Activated CD8-positive, alpha-beta T cell treated with anti-CD3 and anti-CD28 coated beads for 36 hours (primary cell): Measurements from ENCODE around the gene HTRA1. TPM values are rescaled to one million over a fixed set of nuclear protein-coding genes. Genes with fewer than 3 reads are reported as not detected.

Experiments
- ATAC-seq: fragments of 200-7000 bp; cut with Tn5 transposase; one replicate; pipeline ENCODE4 v1.10.0; 2021; ENCODE audit warnings: mild to moderate bottlenecking, moderate library complexity
- CTCF ChIA-PET: fragments of 350-600 bp; sonication (Branson Sonifier 250); formaldehyde crosslinking; loops from one replicate; lab custom pipeline; 2021; ENCODE audit warnings: antibody characterized with exemption; lab: Charles Lee
- POLR2A ChIA-PET: fragments of 350-600 bp; sonication (Branson Sonifier 250); formaldehyde crosslinking; loops from one replicate; lab custom pipeline; 2021; ENCODE audit warnings: antibody characterized with exemption; lab: Charles Lee
- DNase-seq: peaks from one replicate; pipeline ENCODE4 v3.0.0-alpha.2; 2020
- H3K27ac Mint-ChIP-seq: one replicate; pipeline ENCODE4 v1.8.0; 2021; ENCODE audit warnings: mild to moderate bottlenecking, mixed read lengths
- H3K27me3 Mint-ChIP-seq: one replicate; pipeline ENCODE4 v1.8.0; 2021; ENCODE audit warnings: mixed read lengths
- H3K36me3 Mint-ChIP-seq: one replicate; pipeline ENCODE4 v1.8.0; 2021; ENCODE audit warnings: low read depth, mixed read lengths
- H3K4me1 Mint-ChIP-seq: one replicate; pipeline ENCODE4 v1.8.0; 2021; ENCODE audit warnings: low read depth, mixed read lengths
- H3K4me3 Mint-ChIP-seq: one replicate; pipeline ENCODE4 v1.8.0; 2021; ENCODE audit warnings: mild to moderate bottlenecking, moderate library complexity, mixed read lengths
- H3K9me3 Mint-ChIP-seq: one replicate; pipeline ENCODE4 v1.8.0; 2021; ENCODE audit warnings: mixed read lengths
- CTCF ChIP-seq: fragments of 200-600 bp; IDR thresholded peaks from one replicate; pipeline ENCODE4 v1.8.0; 2022; ENCODE audit warnings: antibody characterized with exemption, mild to moderate bottlenecking
- intact Hi-C: fragments of 100-400 bp; cut with micrococcal nuclease; formaldehyde crosslinking; loops from one replicate; pipeline ENCODE4 v1.10.0; 2022
- total RNA-seq, 2 experiments: library from RNA; stranded (reverse); gene quantifications; one replicate each; pipeline ENCODE4 v1.2.3, GENCODE V29; 2021

HTRA1 gene
- total RNA-seq, 2 experiments from 2014 or later = not detected

- CTCF ChIA-PET = interaction anchor here (1.0 to 1.5 kb wide), 2 partner anchors 22 to 108 kb away, joined by 3 to 4 read pairs; no protein-coding TSS in a partner anchor
- no peak for TF ChIP-seq CTCF
- ATAC-seq (no peak), DNase-seq (no peak)
- H3K36me3 Mint-ChIP-seq = no peaks in the 10 kb centered on the region
- intact Hi-C loops = loop anchor here (10.0 kb wide), 1 partner anchor 107 kb away; the partner anchor contains the start of gene DMBT1
- H3K4me3 Mint-ChIP-seq = no peak overlapping the region
- H3K27me3 Mint-ChIP-seq = peaks cover 44% of the 10 kb centered on the region
- H3K27ac Mint-ChIP-seq = no peak overlapping the region
- no peaks in the 10 kb centered on the region for H3K9me3 Mint-ChIP-seq
- H3K4me1 Mint-ChIP-seq = peaks cover 7% of the 10 kb centered on the region
- POLR2A ChIA-PET = no interaction called here
Observed at GRCh38 chr10:122457934-122458333, 3.4 kb upstream of the HTRA1 start.

GRCh38 chr10:122458693-122459092 is 2.7 kb upstream of the HTRA1 start:
- Mint-ChIP-seq H3K9me3 (no peaks in the 10 kb centered on the region), H3K4me1 (peaks cover 7% of the 10 kb centered on the region), H3K4me3 (no peak overlapping the region), H3K27me3 (peaks cover 51% of the 10 kb centered on the region), H3K36me3 (no peaks in the 10 kb centered on the region), H3K27ac (no peak overlapping the region)
- TF ChIP-seq CTCF = no peak
- ATAC-seq = no peak
- ChIA-PET POLR2A (no interaction called here), CTCF (no interaction called here)
- intact Hi-C loops = loop anchor here (10.0 kb wide), 1 partner anchor 106 kb away; the partner anchor contains the start of gene DMBT1
- DNase-seq = no peak

- peaks cover 7% of the 10 kb centered on the region for H3K4me1 Mint-ChIP-seq
- CTCF ChIA-PET = no interaction called here
- H3K27me3 Mint-ChIP-seq = peaks cover 56% of the 10 kb centered on the region
- DNase-seq = no peak
- H3K4me3 Mint-ChIP-seq = no peak overlapping the region
- no peak overlapping the region for H3K27ac Mint-ChIP-seq
- H3K9me3 Mint-ChIP-seq = no peaks in the 10 kb centered on the region
- POLR2A ChIA-PET = interaction anchor here (0.5 kb wide), 1 partner anchor 336 kb away, joined by 3 read pairs; no protein-coding TSS in a partner anchor
- TF ChIP-seq CTCF = no peak
- ATAC-seq = no peak
- no peaks in the 10 kb centered on the region for H3K36me3 Mint-ChIP-seq
- intact Hi-C loops = loop anchor here (10.0 kb wide), 1 partner anchor 105 kb away; the partner anchor contains the start of gene DMBT1
Observed at GRCh38 chr10:122459561-122460273, 1.6 kb upstream of the HTRA1 start.

GRCh38 chr10:122460891-122461293 is 461 bp upstream of the HTRA1 start:
- ATAC-seq = no peak
- ChIA-PET CTCF (interaction anchor here (0.7 kb wide), 1 partner anchor 162 kb away, joined by 3 read pairs; no protein-coding TSS in a partner anchor), POLR2A (no interaction called here)
- H3K4me1 Mint-ChIP-seq = peaks cover 7% of the 10 kb centered on the region
- H3K27ac Mint-ChIP-seq = no peak overlapping the region
- no peaks in the 10 kb centered on the region for H3K9me3 Mint-ChIP-seq
- no peak for DNase-seq
- peaks cover 65% of the 10 kb centered on the region for H3K27me3 Mint-ChIP-seq
- H3K4me3 Mint-ChIP-seq = no peak overlapping the region
- no peaks in the 10 kb centered on the region for H3K36me3 Mint-ChIP-seq
- TF ChIP-seq CTCF = no peak
- intact Hi-C loops = no loop called here
